ENCODE data around the gene CDKN2AIP. TPM values are rescaled to one million over a fixed set of nuclear protein-coding genes. Genes with fewer than 3 reads are reported as not detected.

CDKN2AIP gene
- total RNA-seq, 1 donor from 2014 or later, result 13.2 TPM

DNA sequence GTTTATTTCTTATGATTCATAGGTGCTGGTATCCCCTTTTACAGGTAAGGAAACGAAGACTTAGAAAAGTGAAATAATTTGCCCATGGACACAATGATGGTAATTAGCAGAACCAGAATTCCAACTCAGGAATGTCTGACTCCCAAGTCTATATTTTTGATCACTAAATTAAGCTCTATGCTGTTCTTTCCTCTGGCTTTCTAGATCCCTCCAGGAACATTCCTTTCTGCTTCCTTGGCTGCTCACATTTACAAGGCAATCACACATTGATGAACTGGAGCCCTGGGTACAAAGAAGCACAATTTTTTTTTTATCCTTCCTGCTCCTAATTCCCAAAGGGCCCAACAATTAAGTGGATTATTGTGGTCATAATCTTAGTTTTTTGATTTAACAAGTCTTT, 7.0 kb upstream of the CDKN2AIP start:
- DNase-seq (ENCODE audit: extremely low spot score, unreplicated experiment), result no peak
- Mint-ChIP-seq H3K9me3 (ENCODE audit: unreplicated experiment) (peaks cover 8% of the 10 kb centered on the region), H3K36me3 (ENCODE audit: unreplicated experiment) (no peaks in the 10 kb centered on the region), H3K27ac (ENCODE audit: unreplicated experiment) (no peak overlapping the region), H3K27me3 (ENCODE audit: unreplicated experiment) (no peaks in the 10 kb centered on the region), H3K4me3 (ENCODE audit: unreplicated experiment) (no peak overlapping the region), H3K4me1 (ENCODE audit: unreplicated experiment) (peaks cover 3% of the 10 kb centered on the region)
- TF ChIP-seq, protein P1, sequence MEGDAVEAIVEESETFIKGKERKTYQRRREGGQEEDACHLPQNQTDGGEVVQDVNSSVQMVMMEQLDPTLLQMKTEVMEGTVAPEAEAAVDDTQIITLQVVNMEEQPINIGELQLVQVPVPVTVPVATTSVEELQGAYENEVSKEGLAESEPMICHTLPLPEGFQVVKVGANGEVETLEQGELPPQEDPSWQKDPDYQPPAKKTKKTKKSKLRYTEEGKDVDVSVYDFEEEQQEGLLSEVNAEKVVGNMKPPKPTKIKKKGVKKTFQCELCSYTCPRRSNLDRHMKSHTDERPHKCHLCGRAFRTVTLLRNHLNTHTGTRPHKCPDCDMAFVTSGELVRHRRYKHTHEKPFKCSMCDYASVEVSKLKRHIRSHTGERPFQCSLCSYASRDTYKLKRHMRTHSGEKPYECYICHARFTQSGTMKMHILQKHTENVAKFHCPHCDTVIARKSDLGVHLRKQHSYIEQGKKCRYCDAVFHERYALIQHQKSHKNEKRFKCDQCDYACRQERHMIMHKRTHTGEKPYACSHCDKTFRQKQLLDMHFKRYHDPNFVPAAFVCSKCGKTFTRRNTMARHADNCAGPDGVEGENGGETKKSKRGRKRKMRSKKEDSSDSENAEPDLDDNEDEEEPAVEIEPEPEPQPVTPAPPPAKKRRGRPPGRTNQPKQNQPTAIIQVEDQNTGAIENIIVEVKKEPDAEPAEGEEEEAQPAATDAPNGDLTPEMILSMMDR (IDR thresholded peaks at IDR 0.05), result no peak

DNA sequence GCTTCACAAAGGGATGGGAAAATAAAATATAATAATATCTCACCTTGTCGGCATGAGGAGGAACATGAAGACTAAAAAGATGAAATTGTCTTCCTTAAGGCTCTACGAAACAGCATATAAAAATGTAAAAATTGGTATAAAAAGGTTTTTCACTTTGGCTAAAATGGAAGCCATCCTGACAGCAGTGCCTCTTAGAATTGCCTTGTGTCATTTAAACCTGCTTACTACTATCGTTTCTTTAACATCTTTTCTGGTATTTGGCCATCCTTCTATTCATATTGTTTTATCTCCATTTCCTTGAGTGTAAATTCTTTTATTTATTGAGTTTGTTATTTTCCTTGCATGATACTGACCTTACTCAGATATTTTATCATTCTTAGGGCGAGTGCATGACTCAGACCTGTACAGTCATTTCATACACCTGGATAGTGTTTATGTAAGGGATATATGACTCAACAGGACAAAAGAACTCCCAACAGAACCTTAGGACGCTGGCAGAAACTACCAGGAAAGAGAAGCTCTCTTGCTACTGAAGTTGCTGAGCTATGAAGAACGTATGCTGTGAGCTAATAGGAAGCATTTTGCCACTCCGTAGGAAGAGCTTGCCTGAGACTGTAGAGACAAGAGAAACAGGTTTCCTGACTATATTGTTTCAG, 5.8 kb upstream of the CDKN2AIP start:
- DNase-seq (ENCODE audit: extremely low spot score, unreplicated experiment), result peak; percentile 38
- TF ChIP-seq, protein P1 (IDR thresholded peaks at IDR 0.05), result no peak
- Mint-ChIP-seq H3K27me3 (ENCODE audit: unreplicated experiment) (no peaks in the 10 kb centered on the region), H3K4me3 (ENCODE audit: unreplicated experiment) (no peak overlapping the region), H3K9me3 (ENCODE audit: unreplicated experiment) (peaks cover 8% of the 10 kb centered on the region), H3K36me3 (ENCODE audit: unreplicated experiment) (no peaks in the 10 kb centered on the region), H3K27ac (ENCODE audit: unreplicated experiment) (no peak overlapping the region), H3K4me1 (ENCODE audit: unreplicated experiment) (peaks cover 11% of the 10 kb centered on the region)

DNA sequence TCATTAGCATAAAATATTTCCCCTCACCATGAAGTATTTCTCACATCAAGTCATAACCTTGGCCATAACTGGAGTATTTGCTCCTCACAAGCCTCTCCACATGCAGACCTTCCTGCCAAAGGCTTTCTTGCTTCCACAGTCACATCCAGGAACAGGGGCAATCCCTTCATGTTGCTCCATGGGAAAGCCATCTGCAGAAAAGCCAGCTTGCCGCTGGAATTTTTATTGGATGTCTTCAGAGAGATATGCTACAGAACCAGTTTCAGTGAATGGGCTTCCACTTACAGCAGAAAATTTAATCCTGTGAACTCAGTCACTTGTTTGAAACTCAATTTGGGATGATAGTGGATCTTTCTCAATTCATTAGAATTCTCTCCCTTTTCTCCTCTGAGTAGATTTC, 3.2 kb upstream of the CDKN2AIP start:
- no peak for DNase-seq (ENCODE audit: extremely low spot score, unreplicated experiment)
- H3K4me3 Mint-ChIP-seq (ENCODE audit: unreplicated experiment), result no peak overlapping the region
- H3K4me1 Mint-ChIP-seq (ENCODE audit: unreplicated experiment), result peaks cover 23% of the 10 kb centered on the region
- TF ChIP-seq, protein P1 (IDR thresholded peaks at IDR 0.05), result no peak
- no peak overlapping the region for H3K27ac Mint-ChIP-seq (ENCODE audit: unreplicated experiment)
- H3K9me3 Mint-ChIP-seq (ENCODE audit: unreplicated experiment), result peaks cover 8% of the 10 kb centered on the region
- H3K36me3 Mint-ChIP-seq (ENCODE audit: unreplicated experiment), result peaks cover 4% of the 10 kb centered on the region
- H3K27me3 Mint-ChIP-seq (ENCODE audit: unreplicated experiment), result no peaks in the 10 kb centered on the region

DNA sequence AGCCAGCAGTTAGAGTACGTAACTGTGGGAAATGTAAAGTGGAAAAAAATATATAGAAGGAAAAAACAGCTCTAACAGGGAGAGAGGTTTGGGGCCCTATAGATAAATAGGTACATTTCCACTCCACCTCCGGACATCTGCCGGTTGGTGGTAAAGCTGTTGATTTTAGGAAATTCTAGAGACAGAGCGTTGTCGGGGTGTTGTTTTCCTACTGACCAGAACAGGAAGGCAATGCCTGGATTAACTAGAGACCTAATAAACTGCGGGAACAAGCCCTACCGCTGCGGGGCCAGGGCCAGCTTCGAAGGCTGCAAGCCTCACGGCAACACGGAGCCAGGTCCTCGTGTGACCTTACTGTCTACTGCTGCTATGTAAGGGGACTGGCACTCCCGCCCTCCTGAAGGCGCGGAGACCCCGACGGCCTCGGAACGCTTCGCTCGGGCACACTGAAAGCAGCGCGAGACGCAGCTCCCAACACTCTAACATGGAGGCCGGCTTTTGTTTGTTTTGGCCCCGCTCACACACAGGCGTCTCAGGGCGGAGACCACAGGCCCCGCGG, 702 bp upstream of the CDKN2AIP start:
- DNase-seq (ENCODE audit: extremely low spot score, unreplicated experiment), result no peak
- Mint-ChIP-seq H3K9me3 (ENCODE audit: unreplicated experiment) (peaks cover 1% of the 10 kb centered on the region), H3K4me1 (ENCODE audit: unreplicated experiment) (peaks cover 43% of the 10 kb centered on the region)

DNA sequence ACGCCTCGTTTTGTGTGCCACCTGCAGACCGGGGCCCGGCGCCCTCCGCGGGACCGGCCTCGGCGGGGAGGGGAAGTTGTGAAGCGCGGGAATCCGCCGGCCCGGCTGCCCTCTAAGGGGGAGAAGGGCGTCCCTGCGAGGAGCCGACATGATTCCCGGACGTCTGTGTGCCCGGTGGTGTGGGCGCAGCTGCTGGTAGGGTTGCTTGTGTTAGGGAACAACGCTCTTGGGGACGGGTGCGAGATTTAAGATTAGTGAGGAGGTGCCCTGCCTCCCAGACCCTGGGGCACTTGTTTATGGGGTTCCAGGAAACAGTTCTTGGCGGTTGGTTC, 627 bp downstream of the CDKN2AIP start:
- TF ChIP-seq, protein P1 (IDR thresholded peaks at IDR 0.05), result no peak
- Mint-ChIP-seq H3K27ac (ENCODE audit: unreplicated experiment) (peak overlapping the region; percentile 92), H3K4me1 (ENCODE audit: unreplicated experiment) (peaks cover 49% of the 10 kb centered on the region), H3K36me3 (ENCODE audit: unreplicated experiment) (peaks cover 32% of the 10 kb centered on the region), H3K9me3 (ENCODE audit: unreplicated experiment) (no peaks in the 10 kb centered on the region), H3K4me3 (ENCODE audit: unreplicated experiment) (peak overlapping the region; percentile 95), H3K27me3 (ENCODE audit: unreplicated experiment) (no peaks in the 10 kb centered on the region)
- no peak for DNase-seq (ENCODE audit: extremely low spot score, unreplicated experiment)

More for the DNA sequence above, 702 bp upstream of the CDKN2AIP start:
- TF ChIP-seq, protein P1 (IDR thresholded peaks at IDR 0.05), result no peak
- Mint-ChIP-seq H3K4me3 (ENCODE audit: unreplicated experiment) (peak overlapping the region; percentile 95), H3K36me3 (ENCODE audit: unreplicated experiment) (peaks cover 24% of the 10 kb centered on the region), H3K27ac (ENCODE audit: unreplicated experiment) (peak overlapping the region; percentile 98), H3K27me3 (ENCODE audit: unreplicated experiment) (no peaks in the 10 kb centered on the region)
